CD14-positive monocyte (primary cell): Measurements from ENCODE around the gene SYT7. TPM values are rescaled to one million over a fixed set of nuclear protein-coding genes. Genes with fewer than 3 reads are reported as not detected.

ENCODE experiments used
- DNase-seq, 3 donors: peaks; one replicate each; pipeline ENCODE4 v3.0.0-alpha.2; 2011 to 2022
- H2AFZ ChIP-seq: 2 replicates; pipeline ENCODE4 v1.6.0; 2012; ENCODE audit warnings: mild to moderate bottlenecking, low read depth, low read length, inconsistent platforms; ENCODE audit not compliant: insufficient read depth, poor library complexity, severe bottlenecking
- H3K27ac ChIP-seq, 2 donors: 1 replicate in 1 of 2; 2 replicates in 1 of 2; pipeline ENCODE4 v1.5.1; 2012 to 2013; ENCODE audit warnings: low read length in 2 of 2, control low read depth in 1 of 2, inconsistent platforms in 1 of 2, low read depth in 1 of 2, mild to moderate bottlenecking in 1 of 2
- H3K27me3 ChIP-seq, 2 donors: one replicate each; pipeline versions ENCODE4 v1.6.0 to v1.6.1; 2011 to 2013; ENCODE audit warnings: low read length in 2 of 2; ENCODE audit not compliant: control insufficient read depth in 2 of 2, insufficient read depth in 2 of 2
- H3K36me3 ChIP-seq, 2 donors: replicated peaks in 1 of 2; 1 replicate in 1 of 2; 2 replicates in 1 of 2; pipeline versions ENCODE4 v1.5.1 to v1.6.1; 2012 to 2013; ENCODE audit warnings: low read length in 2 of 2, control low read depth in 1 of 2, inconsistent platforms in 1 of 2, mild to moderate bottlenecking in 1 of 2; ENCODE audit not compliant: insufficient read depth in 2 of 2, control insufficient read depth in 1 of 2
- H3K4me1 ChIP-seq, 2 donors: 1 replicate in 1 of 2; 2 replicates in 1 of 2; pipeline versions ENCODE4 v1.5.1 to v1.6.1; 2012 to 2013; ENCODE audit warnings: low read length in 2 of 2, control low read depth in 1 of 2, inconsistent platforms in 1 of 2, mild to moderate bottlenecking in 1 of 2, moderate library complexity in 1 of 2; ENCODE audit not compliant: insufficient read depth in 2 of 2, control insufficient read depth in 1 of 2
- H3K4me2 ChIP-seq: replicated peaks from 2 replicates; pipeline ENCODE3; 2012; ENCODE audit warnings: low read length, moderate library complexity, mild to moderate bottlenecking; ENCODE audit not compliant: poor library complexity, severe bottlenecking; ENCODE audit errors: extremely low read depth
- H3K4me3 ChIP-seq, 3 experiments: fragments of 200-600 bp in 1 of 3; sonication (generic) in 1 of 3; replicated peaks in 1 of 3; 1 replicate in 2 of 3; 2 replicates in 1 of 3; pipeline ENCODE4 v1.5.1; 2011 to 2013; ENCODE audit warnings: low read length in 3 of 3, mild to moderate bottlenecking in 3 of 3, control low read depth in 2 of 3, low read depth in 2 of 3, inconsistent platforms in 1 of 3, moderate library complexity in 1 of 3
- H3K79me2 ChIP-seq: 2 replicates; pipeline ENCODE4 v1.6.0; 2012; ENCODE audit warnings: mild to moderate bottlenecking, control low read depth, inconsistent platforms, low read length, moderate library complexity; ENCODE audit not compliant: insufficient read depth
- H3K9ac ChIP-seq: 2 replicates; pipeline ENCODE4 v1.6.0; 2017; ENCODE audit warnings: low read length, mild to moderate bottlenecking; ENCODE audit not compliant: insufficient read depth, poor library complexity, severe bottlenecking
- H3K9me3 ChIP-seq, 2 donors: replicated peaks in 1 of 2; 1 replicate in 1 of 2; 2 replicates in 1 of 2; pipeline versions ENCODE4 v1.5.1 to v1.6.1; 2012 to 2013; ENCODE audit warnings: low read length in 2 of 2, control low read depth in 1 of 2; ENCODE audit not compliant: control insufficient read depth in 1 of 2, insufficient read depth in 1 of 2
- H4K20me1 ChIP-seq: 2 replicates; pipeline ENCODE4 v1.6.0; 2012; ENCODE audit warnings: mild to moderate bottlenecking, low read length, control low read depth, moderate library complexity; ENCODE audit not compliant: insufficient read depth
- H3K27ac Mint-ChIP-seq, 7 donors: one replicate each; pipeline ENCODE4 v1.8.0; 2020; ENCODE audit warnings: mild to moderate bottlenecking in 7 of 7, mixed read lengths in 7 of 7, moderate library complexity in 6 of 7, inconsistent platforms in 2 of 7
- H3K27me3 Mint-ChIP-seq, 3 donors: one replicate each; pipeline ENCODE4 v1.8.0; 2021 to 2022; ENCODE audit warnings: low read depth in 3 of 3, mild to moderate bottlenecking in 3 of 3, mixed read lengths in 3 of 3, moderate library complexity in 3 of 3, inconsistent platforms in 1 of 3
- H3K36me3 Mint-ChIP-seq, 2 donors: one replicate each; pipeline ENCODE4 v1.8.0; 2020; ENCODE audit warnings: mixed read lengths in 2 of 2, inconsistent platforms in 1 of 2, mild to moderate bottlenecking in 1 of 2
- H3K4me1 Mint-ChIP-seq: one replicate; pipeline ENCODE4 v1.8.0; 2020; ENCODE audit warnings: mild to moderate bottlenecking, mixed read lengths
- H3K4me3 Mint-ChIP-seq, 2 donors: one replicate each; pipeline ENCODE4 v1.8.0; 2020; ENCODE audit warnings: mild to moderate bottlenecking in 2 of 2, mixed read lengths in 2 of 2, moderate library complexity in 1 of 2
- H3K9me3 Mint-ChIP-seq, 7 donors: one replicate each; pipeline ENCODE4 v1.8.0; 2020 to 2022; ENCODE audit warnings: mixed read lengths in 7 of 7, mild to moderate bottlenecking in 6 of 7, moderate library complexity in 6 of 7, inconsistent platforms in 2 of 7
- WGBS: methylation state at CpG from one replicate; pipeline ENCODE4 v1.1.5; 2013; ENCODE audit warnings: missing lambda C conversion rate; ENCODE audit not compliant: insufficient coverage; 5-methylcytosine and 5-hydroxymethylcytosine counted together
- intact Hi-C, 2 donors: fragments of 100-400 bp; cut with micrococcal nuclease; formaldehyde crosslinking; loops; one replicate each; pipeline versions ENCODE4 v1.15.0 to v1.15.1; 2023
- polyA plus RNA-seq, 3 donors: library from polyadenylated mRNA; depleted of rRNA in 1 of 3; unstranded in 2 of 3; stranded (reverse) in 1 of 3; fragments of 300-500 nt in 2 of 3; fragments of >200 nt in 1 of 3; fragmentation: Illumina TruSeq in 2 of 3; gene quantifications; 1 replicate in 2 of 3; 2 replicates in 1 of 3; pipeline ENCODE4 v1.2.3, GENCODE V29; 2012 to 2021
- TF ChIP-seq, protein P1 (sequence below): fragments of 200-600 bp; IDR thresholded peaks from one replicate; pipeline ENCODE4 v1.8.0; 2022; ENCODE audit warnings: antibody characterized with exemption, mild to moderate bottlenecking

SYT7 gene
- polyA plus RNA-seq, 3 donors: not detected

DNA sequence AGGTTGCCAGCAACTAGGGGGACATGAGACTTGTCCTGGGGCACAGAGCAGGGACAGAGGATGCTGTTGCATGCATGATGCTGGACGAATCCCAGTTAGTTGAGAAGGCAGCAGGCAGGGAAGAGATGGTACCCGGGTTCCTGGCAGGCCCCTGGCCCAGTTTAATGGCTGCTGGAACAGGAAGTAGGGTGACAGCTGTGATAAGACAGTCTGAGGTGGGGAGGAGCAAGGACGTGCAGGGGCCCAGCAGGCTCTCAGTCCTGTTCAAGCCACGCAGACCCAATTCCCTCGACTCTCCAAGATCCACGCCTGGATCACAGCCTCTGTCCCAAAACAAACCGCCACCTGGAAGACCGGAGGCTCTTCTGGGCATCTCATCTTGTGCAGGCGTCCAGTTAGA is 40.3 kb downstream of the SYT7 start:
- Histone ChIP-seq H3K27ac (no peak overlapping the region), H3K4me3 (no peak overlapping the region), H3K4me1 (peaks cover 3 to 6% of the 10 kb centered on the region in 2 donors), H3K79me2 (no peaks in the 10 kb centered on the region), H2AFZ (no peak overlapping the region), H3K27me3 (peaks cover 0 to 5% of the 10 kb centered on the region in 2 donors), H3K9ac (no peak overlapping the region), H3K36me3 (no peaks in the 10 kb centered on the region), H3K4me2 (no peak overlapping the region), H4K20me1 (no peaks in the 10 kb centered on the region), H3K9me3 (no peaks in the 10 kb centered on the region)
- 65% methylated on average over 8 of the region's 9 CpGs for WGBS
- Mint-ChIP-seq H3K4me1 (peaks cover 6% of the 10 kb centered on the region), H3K27ac (no peak overlapping the region), H3K36me3 (no peaks in the 10 kb centered on the region), H3K27me3 (peaks cover 11 to 14% (median 13%) of the 10 kb centered on the region in 3 donors), H3K9me3 (peaks cover 0 to 6% (median 0%) of the 10 kb centered on the region in 7 donors), H3K4me3 (no peak overlapping the region)
- intact Hi-C loops: loop anchor here in 1 of 2 donors (5.0 kb wide), 1 partner anchor 82 kb away; no protein-coding TSS in a partner anchor
- TF ChIP-seq, protein P1, sequence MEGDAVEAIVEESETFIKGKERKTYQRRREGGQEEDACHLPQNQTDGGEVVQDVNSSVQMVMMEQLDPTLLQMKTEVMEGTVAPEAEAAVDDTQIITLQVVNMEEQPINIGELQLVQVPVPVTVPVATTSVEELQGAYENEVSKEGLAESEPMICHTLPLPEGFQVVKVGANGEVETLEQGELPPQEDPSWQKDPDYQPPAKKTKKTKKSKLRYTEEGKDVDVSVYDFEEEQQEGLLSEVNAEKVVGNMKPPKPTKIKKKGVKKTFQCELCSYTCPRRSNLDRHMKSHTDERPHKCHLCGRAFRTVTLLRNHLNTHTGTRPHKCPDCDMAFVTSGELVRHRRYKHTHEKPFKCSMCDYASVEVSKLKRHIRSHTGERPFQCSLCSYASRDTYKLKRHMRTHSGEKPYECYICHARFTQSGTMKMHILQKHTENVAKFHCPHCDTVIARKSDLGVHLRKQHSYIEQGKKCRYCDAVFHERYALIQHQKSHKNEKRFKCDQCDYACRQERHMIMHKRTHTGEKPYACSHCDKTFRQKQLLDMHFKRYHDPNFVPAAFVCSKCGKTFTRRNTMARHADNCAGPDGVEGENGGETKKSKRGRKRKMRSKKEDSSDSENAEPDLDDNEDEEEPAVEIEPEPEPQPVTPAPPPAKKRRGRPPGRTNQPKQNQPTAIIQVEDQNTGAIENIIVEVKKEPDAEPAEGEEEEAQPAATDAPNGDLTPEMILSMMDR: no peak
- DNase-seq: no peak

DNA sequence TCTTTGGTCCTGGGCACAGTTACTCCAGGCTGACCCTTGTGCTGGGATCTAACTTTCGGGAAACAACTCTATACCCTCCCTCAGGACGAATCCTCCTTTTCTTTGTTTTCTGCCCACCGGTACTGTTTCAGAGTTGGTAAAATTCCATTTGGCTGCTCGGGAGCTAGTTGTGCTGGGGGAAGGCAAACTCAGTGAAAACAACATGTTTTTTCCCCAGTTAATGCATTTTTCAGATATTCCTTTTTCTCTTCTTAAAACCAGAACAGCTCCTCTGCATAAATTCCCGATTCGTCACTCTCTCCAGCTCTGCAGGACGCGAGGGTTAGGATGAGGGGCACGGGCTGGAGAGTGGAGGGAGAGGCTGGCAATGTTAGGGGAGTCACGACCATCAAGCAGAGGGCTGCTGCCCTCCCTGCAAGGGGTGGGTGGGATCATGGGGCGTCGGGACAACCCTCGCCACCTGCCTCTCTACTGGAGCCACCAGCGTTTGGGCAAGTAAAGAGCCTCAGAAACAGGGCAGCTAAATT is 41.0 kb downstream of the SYT7 start:
- peaks cover 6% of the 10 kb centered on the region for H3K4me1 Mint-ChIP-seq
- H3K36me3 Mint-ChIP-seq: no peaks in the 10 kb centered on the region
- no peak overlapping the region for H3K4me3 Mint-ChIP-seq
- Histone ChIP-seq H3K4me3 (no peak overlapping the region), H3K4me1 (peaks cover 3 to 6% of the 10 kb centered on the region in 2 donors), H3K9ac (no peak overlapping the region), H2AFZ (no peak overlapping the region), H3K27ac (no peak overlapping the region), H3K36me3 (no peaks in the 10 kb centered on the region), H4K20me1 (no peaks in the 10 kb centered on the region), H3K79me2 (no peaks in the 10 kb centered on the region), H3K9me3 (no peaks in the 10 kb centered on the region), H3K27me3 (peaks cover 0 to 5% of the 10 kb centered on the region in 2 donors), H3K4me2 (no peak overlapping the region)
- peaks cover 11 to 15% (median 13%) of the 10 kb centered on the region in 3 donors for H3K27me3 Mint-ChIP-seq
- H3K27ac Mint-ChIP-seq: no peak overlapping the region
- intact Hi-C loops: loop anchor here in 1 of 2 donors (5.0 kb wide), 1 partner anchor 82 kb away; no protein-coding TSS in a partner anchor
- TF ChIP-seq, protein P1: no peak
- DNase-seq: no peak
- peaks cover 0 to 4% (median 0%) of the 10 kb centered on the region in 7 donors for H3K9me3 Mint-ChIP-seq
- 67% methylated on average over 4 of the region's 14 CpGs for WGBS
